Loucy (cell line): Measurements from ENCODE around the gene INSIG2.

Experiments used
- H2AFZ ChIP-seq: fragments of 200-600 bp; sonication (generic); 2 replicates; pipeline ENCODE4 v1.6.0; 2016; ENCODE audit warnings: antibody characterized with exemption, mild to moderate bottlenecking, low read length, moderate library complexity
- H3F3A ChIP-seq: fragments of 200-600 bp; 2 replicates; pipeline ENCODE4 v1.6.0; 2016; ENCODE audit warnings: antibody characterized with exemption, low read depth, mild to moderate bottlenecking
- H3K27me3 ChIP-seq: fragments of 200-600 bp; sonication (generic); 2 replicates; pipeline ENCODE4 v1.6.1; 2014; ENCODE audit warnings: low read length, mild to moderate bottlenecking; ENCODE audit not compliant: insufficient read depth, poor library complexity, severe bottlenecking
- H3K36me3 ChIP-seq: fragments of 200-600 bp; sonication (generic); 2 replicates; pipeline ENCODE4 v1.6.1; 2016; ENCODE audit warnings: low read length; ENCODE audit not compliant: insufficient read depth
- H3K4me1 ChIP-seq: fragments of 200-600 bp; sonication (generic); 2 replicates; pipeline ENCODE4 v1.5.1; 2014; ENCODE audit warnings: low read length, mild to moderate bottlenecking; ENCODE audit not compliant: insufficient read depth, poor library complexity, severe bottlenecking
- H3K4me2 ChIP-seq: fragments of 200-600 bp; sonication (generic); 2 replicates; pipeline ENCODE4 v1.6.0; 2014; ENCODE audit warnings: antibody characterized with exemption, low read length, low read depth, mild to moderate bottlenecking; ENCODE audit not compliant: poor library complexity, severe bottlenecking
- H3K4me3 ChIP-seq: fragments of 200-600 bp; sonication (generic); 2 replicates; pipeline ENCODE4 v1.5.1; 2014; ENCODE audit warnings: low read length, mild to moderate bottlenecking, mixed read lengths; ENCODE audit not compliant: poor library complexity, severe bottlenecking
- H3K79me2 ChIP-seq: fragments of 200-600 bp; sonication (generic); 2 replicates; pipeline ENCODE4 v1.6.1; 2014; ENCODE audit warnings: low read length; ENCODE audit not compliant: insufficient read depth
- H3K9ac ChIP-seq: fragments of 200-600 bp; sonication (generic); 2 replicates; pipeline ENCODE4 v1.6.0; 2014; ENCODE audit warnings: mild to moderate bottlenecking, low read depth, low read length, moderate library complexity; ENCODE audit not compliant: poor library complexity, severe bottlenecking
- H3K9me2 ChIP-seq: fragments of 200-600 bp; sonication (generic); replicated peaks from 2 replicates; pipeline ENCODE4 v1.6.1; 2016; ENCODE audit warnings: low read depth, low read length, mixed read lengths
- H3K9me3 ChIP-seq: fragments of 200-600 bp; sonication (generic); 2 replicates; pipeline ENCODE4 v1.6.1; 2014; ENCODE audit warnings: mild to moderate bottlenecking, antibody characterized with exemption, low read length, low read depth; ENCODE audit not compliant: insufficient read depth
- H4K20me1 ChIP-seq: fragments of 200-600 bp; sonication (generic); 2 replicates; pipeline ENCODE4 v1.6.0; 2014; ENCODE audit warnings: antibody characterized with exemption, low read length, mild to moderate bottlenecking; ENCODE audit not compliant: insufficient read depth, poor library complexity, severe bottlenecking
- EZH2phosphoT487 ChIP-seq: fragments of 200-600 bp; IDR thresholded peaks from 2 replicates; pipeline ENCODE4 v1.6.1; 2018; ENCODE audit warnings: antibody characterized with exemption, mild to moderate bottlenecking, moderate library complexity, borderline replicate concordance
- TF ChIP-seq, protein P1 (sequence below): fragments of 200-600 bp; sonication (generic); conservative IDR thresholded peaks from 2 replicates; pipeline ENCODE4 v1.5.1; 2014; ENCODE audit warnings: mild to moderate bottlenecking, antibody characterized with exemption, low read length

Gene INSIG2

GRCh38 chr2:118122594-118123281 is 34.5 kb downstream of the INSIG2 start:
- H3K9me2 ChIP-seq: no peaks in the 10 kb centered on the region
- TF ChIP-seq, protein P1, sequence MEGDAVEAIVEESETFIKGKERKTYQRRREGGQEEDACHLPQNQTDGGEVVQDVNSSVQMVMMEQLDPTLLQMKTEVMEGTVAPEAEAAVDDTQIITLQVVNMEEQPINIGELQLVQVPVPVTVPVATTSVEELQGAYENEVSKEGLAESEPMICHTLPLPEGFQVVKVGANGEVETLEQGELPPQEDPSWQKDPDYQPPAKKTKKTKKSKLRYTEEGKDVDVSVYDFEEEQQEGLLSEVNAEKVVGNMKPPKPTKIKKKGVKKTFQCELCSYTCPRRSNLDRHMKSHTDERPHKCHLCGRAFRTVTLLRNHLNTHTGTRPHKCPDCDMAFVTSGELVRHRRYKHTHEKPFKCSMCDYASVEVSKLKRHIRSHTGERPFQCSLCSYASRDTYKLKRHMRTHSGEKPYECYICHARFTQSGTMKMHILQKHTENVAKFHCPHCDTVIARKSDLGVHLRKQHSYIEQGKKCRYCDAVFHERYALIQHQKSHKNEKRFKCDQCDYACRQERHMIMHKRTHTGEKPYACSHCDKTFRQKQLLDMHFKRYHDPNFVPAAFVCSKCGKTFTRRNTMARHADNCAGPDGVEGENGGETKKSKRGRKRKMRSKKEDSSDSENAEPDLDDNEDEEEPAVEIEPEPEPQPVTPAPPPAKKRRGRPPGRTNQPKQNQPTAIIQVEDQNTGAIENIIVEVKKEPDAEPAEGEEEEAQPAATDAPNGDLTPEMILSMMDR: no peak
- no peak for TF ChIP-seq EZH2phosphoT487
- no peak overlapping the region for H3K9ac ChIP-seq
- no peaks in the 10 kb centered on the region for H3K27me3 ChIP-seq
- no peaks in the 10 kb centered on the region for H3K79me2 ChIP-seq
- H3K4me1 ChIP-seq: peaks cover 19% of the 10 kb centered on the region
- H3K4me3 ChIP-seq: no peak overlapping the region
- no peak overlapping the region for H2AFZ ChIP-seq
- no peaks in the 10 kb centered on the region for H3K9me3 ChIP-seq
- no peaks in the 10 kb centered on the region for H4K20me1 ChIP-seq
- no peaks in the 10 kb centered on the region for H3K36me3 ChIP-seq
- no peak overlapping the region for H3K4me2 ChIP-seq
- H3F3A ChIP-seq: no peaks in the 10 kb centered on the region

DNA sequence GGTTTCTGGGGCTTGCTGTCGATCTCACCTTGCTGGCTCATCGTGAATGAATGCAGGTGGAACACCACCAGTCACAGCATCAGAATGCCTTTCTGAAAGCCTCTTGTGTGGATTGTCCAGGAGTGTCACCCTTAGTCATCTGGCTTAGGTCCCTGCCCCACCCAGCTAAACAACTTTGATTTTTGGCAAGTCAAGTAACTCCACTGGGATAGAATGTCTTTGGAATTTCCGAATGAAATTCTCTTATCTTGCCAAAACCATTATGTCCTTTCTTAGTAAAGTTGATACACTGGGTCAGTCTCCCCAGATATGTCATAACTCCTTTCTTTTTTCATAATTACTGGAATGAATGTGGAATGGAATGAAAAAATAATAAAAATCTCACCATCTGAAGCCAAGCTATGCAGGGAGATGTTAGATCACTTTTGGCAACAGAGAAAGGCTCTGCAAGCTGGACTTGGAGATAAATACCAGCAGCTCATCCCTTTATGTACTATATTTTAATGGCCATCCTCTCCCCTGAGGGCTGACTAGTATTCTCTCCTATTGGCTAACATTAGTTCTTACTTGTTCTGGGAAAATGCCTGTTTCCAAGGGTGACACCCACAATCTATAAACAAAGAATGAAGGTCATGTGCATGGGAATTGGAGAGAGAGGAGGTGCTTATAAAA is 35.4 kb downstream of the INSIG2 start:
- Histone ChIP-seq H2AFZ (no peak overlapping the region), H3K9me2 (no peaks in the 10 kb centered on the region), H3K36me3 (no peaks in the 10 kb centered on the region), H4K20me1 (no peaks in the 10 kb centered on the region), H3K9me3 (no peaks in the 10 kb centered on the region), H3K4me1 (peaks cover 17% of the 10 kb centered on the region), H3K4me3 (no peak overlapping the region), H3K9ac (no peak overlapping the region), H3K79me2 (no peaks in the 10 kb centered on the region), H3F3A (no peaks in the 10 kb centered on the region), H3K27me3 (no peaks in the 10 kb centered on the region), H3K4me2 (no peak overlapping the region)
- TF ChIP-seq EZH2phosphoT487: no peak
- TF ChIP-seq, protein P1: no peak

GRCh38 chr2:118124288-118124891 is 36.1 kb downstream of the INSIG2 start:
- no peak overlapping the region for H3K9ac ChIP-seq
- H3K4me2 ChIP-seq: no peak overlapping the region
- H3K4me3 ChIP-seq: no peak overlapping the region
- H3K9me3 ChIP-seq: no peaks in the 10 kb centered on the region
- H3F3A ChIP-seq: no peaks in the 10 kb centered on the region
- no peaks in the 10 kb centered on the region for H3K27me3 ChIP-seq
- no peaks in the 10 kb centered on the region for H4K20me1 ChIP-seq
- H3K9me2 ChIP-seq: no peaks in the 10 kb centered on the region
- peaks cover 10% of the 10 kb centered on the region for H3K4me1 ChIP-seq
- H2AFZ ChIP-seq: no peak overlapping the region
- TF ChIP-seq, protein P1: no peak
- TF ChIP-seq EZH2phosphoT487: no peak
- H3K36me3 ChIP-seq: no peaks in the 10 kb centered on the region
- H3K79me2 ChIP-seq: no peaks in the 10 kb centered on the region
